ENCODE results near the gene TMEM187.

Gene TMEM187

DNA sequence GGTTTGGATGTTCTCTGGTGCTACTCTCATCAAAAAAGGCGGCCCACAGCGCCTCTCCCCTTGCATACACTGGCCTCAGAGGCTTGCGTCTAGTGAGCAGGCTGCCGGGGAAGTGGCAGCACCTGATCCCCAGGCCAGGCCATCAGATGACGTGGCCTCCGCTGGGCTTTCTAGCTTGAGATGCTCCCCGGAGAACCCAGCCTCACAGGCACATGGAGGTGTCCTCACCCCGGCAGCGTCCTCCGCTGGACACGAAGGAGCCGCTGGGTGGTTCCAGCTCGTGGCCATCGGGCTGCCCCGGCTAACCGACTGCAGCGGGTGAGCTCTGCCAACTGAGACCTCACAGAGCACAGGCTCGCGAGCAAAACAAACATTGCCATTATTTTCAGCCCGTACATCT is 34.4 kb downstream of the TMEM187 start:
- no peak for DNase-seq

DNA sequence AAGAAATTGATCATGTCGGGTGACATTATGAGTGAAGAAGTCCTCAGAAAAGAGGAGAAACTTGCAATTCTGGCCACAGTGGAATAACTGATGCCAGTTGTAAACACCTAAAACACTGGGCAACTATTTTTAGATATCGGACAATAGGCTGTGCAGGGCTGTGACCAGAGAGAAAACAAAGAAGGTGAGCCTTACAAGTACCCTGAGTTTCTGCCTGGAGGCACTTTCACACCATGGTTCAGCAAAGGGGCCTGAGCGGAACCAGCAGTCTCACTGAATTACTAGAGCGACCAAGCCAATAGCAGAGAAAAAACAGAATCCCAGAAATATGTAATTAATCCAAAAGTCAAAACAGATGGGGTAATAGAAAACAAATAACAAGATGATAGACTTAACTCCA is 36.0 kb downstream of the TMEM187 start:
- no peak for DNase-seq

DNA sequence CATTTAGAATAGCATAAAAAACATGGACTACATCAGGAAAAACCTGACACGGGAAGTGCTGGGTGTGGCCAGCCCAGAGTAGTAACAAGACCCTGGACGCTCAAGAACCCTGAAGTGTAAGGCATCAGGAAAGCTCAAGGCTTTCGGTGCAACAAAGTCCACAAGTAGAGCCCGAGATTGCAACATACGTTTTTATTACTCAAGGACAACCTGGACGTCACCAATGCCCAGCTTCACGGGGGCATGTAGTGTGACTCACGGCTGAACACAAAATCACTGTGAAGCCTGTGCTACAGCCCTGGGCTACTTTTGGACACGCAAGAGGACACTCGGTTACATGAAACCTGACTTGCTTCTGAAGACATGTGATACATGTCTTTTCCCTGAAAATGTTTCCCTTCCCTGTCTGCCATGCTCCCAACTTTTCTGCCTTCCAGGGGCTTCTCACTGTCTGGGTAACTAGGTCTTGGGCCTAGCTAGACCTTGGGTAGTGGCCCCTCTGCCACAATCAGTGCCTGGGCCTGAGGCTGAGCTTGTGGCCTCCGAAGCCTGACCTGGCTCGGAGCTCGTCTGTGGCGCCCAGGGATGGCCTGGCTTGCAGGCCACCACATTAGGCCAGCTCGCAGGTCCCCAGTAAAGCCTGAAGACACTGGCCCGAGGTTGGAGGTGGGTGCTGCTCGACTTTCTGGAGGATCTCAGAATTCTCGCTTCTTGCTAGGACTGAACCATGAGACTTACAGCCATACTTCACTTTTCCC is 38.0 kb downstream of the TMEM187 start:
- DNase-seq, result no peak

DNA sequence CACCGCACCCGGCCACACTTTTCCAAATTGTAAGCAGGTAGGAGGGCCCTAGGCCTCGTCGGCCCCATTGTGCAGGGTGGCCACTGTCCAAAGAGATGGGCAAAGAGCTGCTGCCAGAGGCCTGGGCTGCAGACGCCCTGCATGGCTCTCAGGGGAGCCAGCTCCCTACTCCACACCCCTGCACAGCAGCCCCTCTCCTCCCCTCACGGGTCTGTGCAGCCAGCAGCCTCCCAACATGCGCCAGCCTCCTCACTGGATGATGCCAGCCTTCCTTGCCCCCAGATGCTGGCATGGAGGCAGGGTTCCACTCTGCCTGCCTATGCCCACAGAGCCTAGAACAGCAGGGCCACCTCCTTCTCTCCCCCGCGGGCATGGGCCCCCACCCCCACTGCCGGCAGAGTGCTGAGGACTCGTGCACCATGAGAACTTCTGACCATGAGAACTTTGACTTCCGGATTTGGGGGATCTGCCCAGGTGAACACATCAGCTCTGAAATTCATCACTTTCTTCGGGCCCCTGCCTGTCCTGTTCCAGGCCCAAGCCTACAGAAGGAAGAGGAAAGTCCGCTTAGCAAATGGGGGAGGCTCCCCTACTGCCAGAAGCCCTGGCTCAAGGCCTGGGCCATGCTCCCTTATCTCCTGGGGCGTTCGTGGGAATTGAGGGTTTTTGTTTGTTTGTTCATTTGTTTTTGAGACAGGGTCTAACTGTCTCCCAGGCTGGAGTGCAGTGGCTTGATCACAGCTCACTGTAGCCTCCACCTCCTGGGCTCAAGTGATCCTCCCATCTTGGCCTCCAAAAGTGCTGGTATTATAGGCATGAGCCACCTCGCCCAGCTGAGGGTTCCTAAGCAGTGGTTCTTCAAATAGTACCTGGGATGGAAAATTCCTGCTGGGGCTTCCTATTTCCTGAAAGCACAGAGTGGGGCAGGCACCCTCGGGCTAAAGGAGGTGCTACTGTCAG is 39.1 kb downstream of the TMEM187 start:
- no peak for DNase-seq

DNA sequence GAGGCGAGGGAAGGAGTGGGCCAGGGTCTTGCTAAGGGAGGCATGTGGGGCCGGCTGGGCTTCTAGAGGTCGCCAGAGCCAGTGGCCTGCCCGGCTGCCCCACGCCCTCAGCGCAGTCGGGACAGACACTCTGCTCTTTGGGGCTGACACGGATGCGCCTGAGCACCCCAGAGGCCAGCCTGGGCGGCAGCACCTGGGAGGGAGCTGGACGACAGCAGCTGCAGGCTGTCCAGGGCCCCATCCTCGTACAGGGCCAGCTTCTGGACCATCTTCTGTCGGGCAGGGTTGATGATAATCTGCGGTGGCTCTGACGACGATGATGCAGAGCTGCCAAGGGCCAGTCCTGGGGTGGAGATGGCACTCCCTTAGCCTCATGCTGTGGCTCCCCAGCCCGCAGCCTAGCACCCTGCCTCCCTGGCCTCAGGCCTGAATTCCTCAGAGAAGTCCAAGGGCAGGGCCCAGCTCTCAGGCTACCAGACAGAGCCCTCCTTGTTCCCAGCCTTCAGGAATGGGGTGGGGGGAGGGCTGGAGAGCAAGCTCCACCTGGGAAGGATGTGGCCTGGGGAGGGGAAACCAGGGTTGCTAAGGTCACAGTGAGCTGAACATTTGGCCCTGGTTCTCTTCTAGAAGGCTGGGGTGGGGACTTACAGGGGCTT is 39.9 kb downstream of the TMEM187 start:
- no peak for DNase-seq

DNA sequence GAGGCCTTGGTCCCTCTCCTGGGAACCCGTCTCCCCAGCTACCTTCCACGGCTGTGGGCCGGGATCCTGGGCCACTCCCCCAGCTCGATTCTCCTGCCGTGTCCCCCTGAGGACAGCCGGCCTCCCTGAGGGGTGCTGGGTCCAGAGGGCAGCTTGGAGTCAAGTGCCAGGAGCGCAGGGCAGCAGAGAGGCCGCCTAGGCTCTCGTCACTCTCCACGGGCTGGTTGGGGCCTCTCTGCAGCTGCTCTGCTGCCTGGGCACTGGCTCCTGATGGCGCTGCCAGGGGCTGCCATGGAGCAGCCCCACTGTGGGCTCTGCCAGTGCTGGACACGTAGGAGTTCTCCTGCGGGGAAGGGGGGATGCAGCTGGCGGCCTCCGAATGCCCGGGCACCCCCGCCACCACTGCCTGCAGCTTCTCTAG is 40.5 kb downstream of the TMEM187 start:
- no peak for DNase-seq

DNA sequence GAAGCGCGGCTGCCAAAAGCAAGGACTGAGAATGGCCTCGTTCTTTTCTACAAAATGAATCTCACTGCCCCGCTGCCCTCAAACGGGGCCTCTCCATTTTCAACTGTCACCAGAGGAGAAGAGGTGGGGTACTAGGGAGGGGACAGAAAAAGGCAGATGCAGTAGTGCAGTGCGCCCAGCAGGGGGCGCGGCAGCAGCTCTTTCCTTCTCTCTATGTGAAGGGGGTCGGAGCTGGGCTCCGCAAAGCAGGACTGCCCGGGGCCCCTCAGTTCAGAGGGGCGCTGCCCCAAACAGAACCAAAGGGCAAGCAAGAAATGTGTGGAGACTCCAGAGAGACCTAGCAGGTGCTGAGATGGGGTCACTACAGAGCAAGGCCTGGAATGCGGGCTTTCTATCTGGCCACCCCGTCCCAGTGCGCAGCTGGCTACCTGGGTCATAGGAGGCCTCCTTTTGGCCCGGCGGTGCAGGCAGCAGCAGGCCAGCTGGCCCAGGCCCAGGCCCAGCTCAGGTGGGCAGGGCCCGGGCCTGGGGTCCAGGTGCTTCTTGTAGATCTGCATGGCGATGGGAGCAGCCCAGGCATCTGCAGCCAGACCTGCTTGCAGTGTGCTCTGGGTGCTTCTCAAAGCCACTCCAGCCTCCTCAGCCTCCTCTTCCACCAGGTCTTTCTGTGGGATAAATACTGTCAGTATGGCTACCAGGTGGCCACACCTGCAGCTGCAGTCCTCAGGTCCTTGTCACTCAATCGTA is 41.2 kb downstream of the TMEM187 start:
- DNase-seq, result peak; percentile 27

DNA sequence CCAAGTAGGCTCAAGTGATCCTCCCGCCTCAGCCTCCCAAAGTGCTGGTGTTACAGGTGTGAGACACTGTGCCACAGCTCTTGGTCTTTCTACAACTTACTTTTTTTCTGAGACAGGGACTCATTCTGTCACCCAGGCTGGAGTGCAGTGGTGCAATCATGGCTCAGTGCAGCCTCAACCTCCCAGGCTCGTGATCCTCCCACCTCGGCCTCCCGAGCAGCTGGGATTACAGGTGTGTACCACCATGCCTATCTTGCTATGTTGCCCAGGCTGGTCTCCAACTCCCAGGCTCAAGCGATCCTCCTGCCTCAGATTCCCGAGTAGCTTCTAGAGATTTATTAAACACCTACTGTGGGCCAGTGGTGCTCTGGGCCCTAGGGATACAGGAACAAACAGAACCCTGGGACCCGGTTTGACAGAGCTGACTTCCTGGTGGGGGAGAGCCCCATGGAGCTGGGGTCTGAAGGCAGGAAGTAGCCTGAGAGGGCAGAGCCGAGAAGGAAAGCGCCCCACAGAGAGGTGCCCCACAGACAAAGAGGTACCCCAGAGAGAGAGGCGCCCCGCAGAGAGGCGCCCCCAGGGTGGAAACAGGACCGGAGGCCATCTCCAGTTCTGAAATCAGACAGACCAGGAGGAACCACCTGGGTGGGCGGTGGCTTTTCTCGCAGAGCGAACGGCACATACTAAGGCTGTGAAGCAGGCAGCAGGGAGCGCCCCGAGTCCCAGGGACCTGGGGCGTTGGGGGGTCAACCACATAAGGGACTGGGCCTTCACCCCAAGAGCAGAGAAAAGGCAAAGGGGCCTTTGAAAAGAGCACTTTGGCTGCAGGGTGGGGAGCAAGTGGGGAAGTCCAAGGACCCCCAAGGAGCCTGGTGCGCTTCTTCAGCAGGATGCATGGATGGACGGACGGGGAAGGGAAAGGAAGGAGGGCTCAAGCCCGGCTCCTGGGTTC is 42.2 kb downstream of the TMEM187 start:
- DNase-seq, result no peak

DNA sequence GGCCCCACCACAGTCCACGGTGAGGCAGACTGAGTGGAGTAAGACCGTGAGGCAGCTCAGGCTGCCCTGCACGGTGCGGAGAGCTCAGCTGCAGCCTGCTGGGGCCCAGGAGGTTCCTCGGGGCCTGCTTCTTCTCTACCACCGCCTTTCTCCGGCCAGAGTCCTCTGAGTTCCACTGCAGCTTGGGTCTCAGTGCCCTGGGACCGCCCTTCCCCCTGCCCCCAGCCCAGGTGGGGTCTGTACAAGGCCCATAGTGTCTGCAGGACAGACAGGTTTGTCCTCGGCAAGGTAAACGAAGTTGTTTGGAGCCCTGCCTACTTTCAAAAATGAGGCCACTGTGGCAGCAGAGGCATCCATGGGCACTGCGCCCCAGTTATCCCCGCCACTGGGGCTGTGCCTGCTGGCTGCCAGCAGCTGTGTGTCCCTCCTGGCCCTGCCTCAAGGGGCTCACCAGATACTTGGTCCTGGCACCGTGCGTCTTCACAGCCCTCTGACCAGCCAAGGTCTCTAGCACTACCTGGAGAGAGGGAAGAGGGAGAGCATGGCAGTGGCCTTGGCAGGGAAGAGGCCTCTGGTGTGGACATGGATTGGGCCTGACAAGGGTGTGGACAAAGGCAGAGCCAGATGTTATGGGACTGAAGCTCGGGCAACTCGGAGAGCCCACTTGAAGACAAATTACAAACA is 43.2 kb downstream of the TMEM187 start:
- no peak for DNase-seq

DNA sequence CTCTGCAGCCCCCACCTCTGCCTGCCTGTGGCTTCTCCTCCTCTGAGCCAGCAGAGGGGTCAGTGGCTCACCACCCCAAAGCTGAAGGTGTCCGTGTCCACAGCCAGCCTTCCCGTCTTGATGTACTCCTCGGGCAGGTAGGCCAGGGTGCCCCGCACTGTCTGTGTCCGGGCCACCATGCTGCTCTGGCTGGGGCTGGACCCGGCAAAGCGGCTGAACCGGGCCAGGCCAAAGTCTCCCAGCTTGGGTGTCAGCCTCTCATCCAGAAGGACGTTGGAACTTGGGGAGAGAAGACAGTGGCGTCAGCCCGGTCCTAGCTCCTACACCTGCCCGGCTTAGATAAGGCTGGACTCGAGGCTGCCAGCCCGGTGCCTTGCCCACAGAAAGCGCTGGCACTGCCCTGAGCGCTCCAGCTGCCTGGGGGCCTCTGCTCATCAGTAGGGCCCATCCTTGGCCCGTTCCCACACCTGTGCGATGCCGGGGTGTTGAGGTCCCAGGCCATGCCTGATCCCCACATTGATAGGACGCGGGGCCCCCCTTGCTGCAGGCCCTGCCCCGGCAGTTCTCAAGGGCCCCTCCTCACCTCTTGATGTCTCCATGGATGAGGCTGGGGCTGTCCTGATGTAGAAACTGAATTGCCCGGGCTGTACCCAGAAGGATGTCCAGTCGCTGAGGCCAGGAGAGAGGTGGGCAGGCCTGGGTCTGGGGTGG is 44.0 kb downstream of the TMEM187 start:
- no peak for DNase-seq

DNA sequence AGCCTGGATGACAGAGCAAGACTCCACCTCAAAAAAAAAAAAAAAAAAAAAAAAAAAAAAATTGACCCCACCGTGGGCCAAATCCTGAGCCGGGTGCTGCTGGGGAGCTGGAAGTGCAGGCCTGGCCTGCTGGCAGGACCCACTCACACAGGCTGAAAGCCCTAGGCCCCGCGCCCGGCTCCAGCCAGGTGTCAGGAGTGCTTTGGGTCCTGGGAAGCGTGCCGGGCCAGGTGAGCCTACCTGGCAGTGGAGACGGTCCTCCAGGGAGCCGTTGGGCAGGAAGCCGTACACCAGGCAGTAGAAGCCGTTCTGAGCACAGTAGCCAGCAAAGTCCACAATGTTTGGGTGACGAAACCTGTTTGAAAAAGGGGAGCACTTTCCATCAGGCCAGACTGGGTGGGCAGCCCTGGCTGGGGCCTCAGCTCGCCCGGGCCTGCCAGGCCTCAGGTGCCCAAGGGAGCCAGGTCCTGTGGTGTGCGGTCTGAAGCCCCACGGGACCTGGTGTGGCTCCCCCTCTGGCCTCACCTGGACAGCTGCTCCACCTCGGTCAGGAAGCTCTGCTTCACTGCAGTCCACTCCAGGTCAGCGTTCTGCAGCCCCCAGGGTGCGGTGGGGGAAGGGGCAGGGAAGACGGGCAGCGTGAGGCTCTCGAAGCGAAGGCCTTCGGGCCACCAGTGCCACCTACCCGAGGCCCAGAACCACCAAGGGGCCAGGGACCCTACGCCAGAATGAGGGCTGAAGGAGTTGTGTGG is 45.4 kb downstream of the TMEM187 start:
- no peak for DNase-seq

DNA sequence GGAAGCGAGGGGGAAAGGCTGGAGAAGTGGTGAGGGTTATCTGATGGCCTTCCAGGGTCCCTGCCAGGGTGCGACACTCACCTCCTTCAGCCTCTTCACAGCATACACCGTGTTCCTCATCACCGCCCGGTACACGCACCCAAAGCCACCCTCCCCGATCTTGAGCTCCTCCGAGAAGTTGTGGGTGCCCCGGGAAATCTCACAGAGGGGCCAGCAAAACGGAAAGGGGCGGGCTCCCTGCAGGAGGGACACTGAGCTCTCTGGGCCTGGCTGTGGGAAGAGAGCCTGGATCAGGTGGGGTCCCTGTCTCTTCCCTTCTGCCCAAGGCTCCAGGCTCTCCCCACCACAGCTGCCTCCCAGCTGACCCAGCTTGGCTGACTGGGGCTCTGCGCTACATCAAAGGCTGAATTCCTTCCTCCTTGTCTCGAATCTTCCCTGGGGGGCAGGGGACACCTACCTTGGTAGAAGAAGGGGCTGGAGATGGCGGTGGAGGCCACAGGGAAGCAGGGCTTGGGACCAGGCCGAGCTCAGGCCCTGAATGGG is 46.0 kb downstream of the TMEM187 start:
- no peak for DNase-seq

DNA sequence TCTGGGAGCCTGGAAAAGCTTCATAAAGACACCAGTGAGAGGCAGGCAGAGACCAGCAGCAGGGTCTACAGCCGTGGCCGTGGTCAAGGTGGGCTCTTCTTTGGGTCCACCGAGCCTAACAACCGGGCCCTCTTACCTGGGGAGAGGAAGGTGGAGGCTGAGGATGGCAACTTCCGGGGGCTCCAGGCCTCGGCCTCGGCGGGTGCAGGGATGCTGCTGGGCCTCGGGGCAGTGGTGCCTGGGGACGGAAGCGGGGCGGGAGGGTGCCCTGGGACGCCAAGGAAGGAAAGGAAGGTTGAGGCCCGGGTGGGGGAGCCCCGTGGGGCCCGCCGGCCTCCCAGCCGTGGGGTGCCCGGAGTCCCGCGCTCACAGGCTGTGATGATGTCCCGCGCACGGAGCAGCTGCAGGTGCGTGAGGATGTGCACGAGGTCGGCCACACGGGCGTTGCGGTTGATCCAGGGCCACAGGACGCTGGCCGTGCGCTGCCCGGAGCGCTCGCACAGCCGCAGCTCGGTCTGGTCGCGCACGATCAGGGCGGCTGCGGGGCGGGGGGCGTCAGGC is 46.6 kb downstream of the TMEM187 start:
- DNase-seq, result no peak

DNA sequence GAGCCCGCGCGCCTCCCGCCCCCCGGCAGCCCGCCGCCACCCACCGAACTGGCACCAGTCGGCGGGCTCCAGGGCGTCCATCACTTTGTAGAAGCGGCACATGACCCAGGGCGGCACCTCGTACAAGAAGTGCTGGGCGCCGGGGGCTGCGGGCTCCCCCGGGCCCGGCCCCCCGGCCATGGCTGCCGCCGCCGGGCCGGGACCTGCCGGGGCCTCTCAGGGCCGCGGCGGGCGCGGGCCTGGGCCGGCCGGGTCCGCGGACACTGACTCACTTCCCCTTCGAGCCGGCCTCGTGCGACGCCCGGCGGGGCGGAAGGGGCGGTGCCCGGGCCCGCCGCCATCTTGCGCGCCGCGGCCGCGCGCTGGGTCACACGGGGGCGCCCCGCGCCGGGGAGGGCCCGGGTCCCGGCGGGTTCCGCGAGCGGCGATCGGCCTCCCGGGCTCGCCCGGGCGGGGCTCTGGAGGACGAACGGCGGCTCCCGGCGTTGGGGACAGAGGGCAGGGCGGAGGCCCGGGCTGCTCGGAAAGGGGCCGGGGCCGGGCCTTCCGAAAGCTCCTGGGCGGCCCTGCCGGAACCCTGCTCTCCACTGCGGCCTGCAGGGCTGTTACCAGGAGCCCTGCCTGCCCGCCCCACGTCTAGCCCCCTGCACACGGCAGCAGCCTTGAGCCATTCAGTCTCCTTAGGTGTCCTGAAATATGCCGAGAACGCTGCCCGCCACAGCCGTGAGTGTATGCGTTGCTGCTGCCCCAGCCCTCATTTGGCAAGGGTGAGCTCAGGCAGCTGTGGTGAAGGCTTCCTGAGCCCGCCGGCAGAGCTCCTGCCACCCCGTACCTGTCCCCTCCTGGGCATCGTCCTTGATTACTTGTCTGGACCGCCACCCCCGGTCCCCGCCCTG is 47.3 kb downstream of the TMEM187 start, which contains the start of gene IRAK1:
IRAK1 (minus strand) TSS at position 270 of the 896 bp plus-strand sequence; CDS start at position 180, 90 bp downstream.
- DNase-seq, result peak; percentile 25

DNA sequence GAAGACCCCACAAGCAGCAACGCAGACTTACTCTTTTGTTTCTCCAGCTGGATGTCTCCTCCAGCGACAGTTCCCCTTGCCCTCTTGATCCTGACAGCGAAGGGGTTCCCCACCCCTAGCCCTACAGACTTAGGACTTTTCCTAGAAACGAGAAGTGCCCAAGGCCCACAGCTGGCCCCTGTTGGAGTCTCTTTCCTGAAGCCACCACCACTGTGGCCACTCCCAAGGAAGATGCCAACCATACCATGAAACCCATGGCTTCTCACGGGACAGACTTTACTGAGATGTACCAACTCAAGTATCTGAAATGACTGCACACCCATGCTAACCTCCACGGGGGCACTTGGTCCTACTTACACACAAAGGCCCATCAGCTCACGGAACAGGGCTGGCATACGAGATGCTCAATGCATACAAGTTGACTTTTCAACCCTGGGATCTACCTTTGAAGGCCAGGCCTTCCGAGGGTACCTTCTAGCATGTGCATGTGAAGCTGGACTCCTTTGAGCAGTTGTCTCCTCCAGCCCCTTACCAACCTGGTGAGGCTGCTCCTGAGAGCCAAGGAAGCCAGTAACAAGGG is 48.1 kb downstream of the TMEM187 start:
- no peak for DNase-seq

DNA sequence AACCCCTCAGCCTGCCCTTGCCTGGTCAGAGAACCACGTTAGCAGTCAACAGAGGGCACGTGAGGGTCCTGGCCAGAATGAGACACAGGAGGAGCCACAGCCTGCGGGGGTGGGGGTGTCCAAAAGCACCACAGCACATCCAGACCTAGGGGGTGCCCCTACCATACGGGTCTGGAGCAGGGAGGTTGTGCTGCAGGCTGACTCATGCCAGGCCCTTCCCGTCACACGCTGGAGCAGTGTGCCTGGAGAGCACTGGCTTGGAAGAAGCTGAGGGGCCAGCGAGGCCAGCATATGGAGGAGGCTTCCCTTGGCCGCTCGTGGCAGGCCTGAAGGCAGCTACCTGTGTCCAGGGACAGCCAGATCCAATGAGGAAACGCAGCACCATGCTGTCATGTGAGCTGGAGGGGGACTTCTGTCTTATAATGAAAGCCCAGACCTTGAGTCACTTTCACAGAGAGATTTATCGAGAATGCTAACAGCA is 48.6 kb downstream of the TMEM187 start:
- no peak for DNase-seq

DNA sequence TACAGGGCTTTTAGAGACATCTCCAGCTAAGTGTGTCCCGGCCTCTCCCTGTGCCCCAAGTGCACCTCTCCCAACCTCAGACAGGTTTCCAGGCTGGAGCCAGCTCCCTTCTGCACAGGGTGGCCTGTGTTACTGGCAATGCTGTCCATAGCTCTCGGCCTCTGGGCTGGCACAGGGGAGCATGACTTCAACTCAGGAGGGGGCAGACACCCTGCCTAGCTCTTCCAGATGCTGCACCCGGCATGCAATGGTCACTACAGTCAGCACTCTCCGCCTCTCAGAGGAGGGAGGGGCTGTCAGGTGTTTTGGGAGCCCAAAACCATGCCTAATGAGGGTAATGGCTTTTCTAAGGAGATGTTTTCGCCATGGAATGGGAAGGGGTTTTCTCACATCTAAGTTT is 49.6 kb downstream of the TMEM187 start:
- no peak for DNase-seq
